GM23248 (cell line): Measurements from ENCODE around the gene STXBP6.

Experiments used
- EZH2 ChIP-seq: fragments of 200-600 bp; sonication (generic); IDR thresholded peaks from 2 replicates; pipeline ENCODE4 v1.6.1; 2018; ENCODE audit warnings: antibody characterized with exemption, mild to moderate bottlenecking; ENCODE audit not compliant: insufficient read depth, poor library complexity, severe bottlenecking
- EZH2phosphoT487 ChIP-seq: fragments of 200-600 bp; sonication (generic); IDR thresholded peaks from 2 replicates; pipeline ENCODE4 v1.6.1; 2018; ENCODE audit warnings: antibody characterized with exemption, moderate library complexity, mild to moderate bottlenecking, low read depth; ENCODE audit not compliant: insufficient read depth

- no peak for TF ChIP-seq EZH2
- TF ChIP-seq EZH2phosphoT487 = no peak
Measured at GRCh38 chr14:25039933-25040332, 10.0 kb downstream of the STXBP6 start.
